Mesendoderm (in vitro differentiated cells): ENCODE data around the gene TMEM239.

Source experiments
- DNase-seq: peaks from one replicate; pipeline ENCODE4 v3.0.0; 2013
- H2AK5ac ChIP-seq: 2 replicates; pipeline ENCODE4 v1.6.1; 2013; ENCODE audit warnings: low read length, inconsistent platforms
- H2BK120ac ChIP-seq: 2 replicates; pipeline ENCODE4 v1.6.1; 2013; ENCODE audit warnings: low read depth, mild to moderate bottlenecking, low read length, moderate library complexity, mixed read lengths
- H2BK15ac ChIP-seq: replicated peaks from 2 replicates; pipeline ENCODE4 v1.6.1; 2013; ENCODE audit warnings: low read depth, mild to moderate bottlenecking, moderate library complexity
- H2BK5ac ChIP-seq: 2 replicates; pipeline ENCODE4 v1.6.1; 2013; ENCODE audit warnings: low read length, inconsistent platforms
- H3K18ac ChIP-seq: 2 replicates; pipeline ENCODE4 v1.6.1; 2013; ENCODE audit warnings: mild to moderate bottlenecking, low read length, mixed read lengths
- H3K23ac ChIP-seq: one replicate; pipeline ENCODE4 v1.6.1; 2013; ENCODE audit warnings: low read length
- H3K27ac ChIP-seq: 2 replicates; pipeline ENCODE4 v1.5.1; 2013; ENCODE audit warnings: low read depth, mild to moderate bottlenecking, inconsistent platforms, low read length, moderate library complexity
- H3K27me3 ChIP-seq: 2 replicates; pipeline ENCODE4 v1.6.1; 2013; ENCODE audit warnings: low read length, control low read depth, mild to moderate bottlenecking, inconsistent platforms; ENCODE audit not compliant: insufficient read depth, poor library complexity
- H3K36me3 ChIP-seq: 2 replicates; pipeline ENCODE4 v1.6.1; 2013; ENCODE audit warnings: low read length, inconsistent platforms; ENCODE audit not compliant: control insufficient read depth, insufficient read depth
- H3K4ac ChIP-seq: one replicate; pipeline ENCODE4 v1.6.1; 2013; ENCODE audit warnings: low read depth, mild to moderate bottlenecking, low read length, moderate library complexity
- H3K4me1 ChIP-seq: 2 replicates; pipeline ENCODE4 v1.6.1; 2013; ENCODE audit warnings: low read depth, low read length, inconsistent platforms; ENCODE audit not compliant: control insufficient read depth
- H3K4me2 ChIP-seq: 2 replicates; pipeline ENCODE4 v1.6.1; 2013; ENCODE audit warnings: low read length
- H3K4me3 ChIP-seq: 2 replicates; pipeline ENCODE4 v1.5.1; 2013; ENCODE audit warnings: mild to moderate bottlenecking, low read length
- H3K56ac ChIP-seq: one replicate; pipeline ENCODE4 v1.6.1; 2013; ENCODE audit warnings: low read length
- H3K79me1 ChIP-seq: 2 replicates; pipeline ENCODE4 v1.6.1; 2013; ENCODE audit warnings: low read length, inconsistent platforms
- H3K79me2 ChIP-seq: 2 replicates; pipeline ENCODE4 v1.6.1; 2013; ENCODE audit warnings: mild to moderate bottlenecking, low read length; ENCODE audit not compliant: control insufficient read depth, insufficient read depth
- H3K9ac ChIP-seq: 2 replicates; pipeline ENCODE4 v1.6.1; 2013; ENCODE audit warnings: low read length, inconsistent platforms
- H4K5ac ChIP-seq: one replicate; pipeline ENCODE4 v1.6.1; 2013; ENCODE audit warnings: low read length
- H4K8ac ChIP-seq: one replicate; pipeline ENCODE4 v1.6.1; 2013; ENCODE audit warnings: low read depth, mild to moderate bottlenecking, control low read depth, low read length, moderate library complexity
- WGBS: extraction: QIAGEN DNeasy Blood & Tissue Kit; methylation state at CpG from one replicate; pipeline ENCODE4 v1.1.7; 2013; ENCODE audit warnings: low lambda C conversion rate, missing lambda C conversion rate; ENCODE audit not compliant: insufficient coverage; ENCODE audit errors: extremely low coverage; 5-methylcytosine and 5-hydroxymethylcytosine counted together

Gene TMEM239

GRCh38 chr20:2797136-2797983 is 18.8 kb upstream of the TMEM239 start:
- no peak overlapping the region for H2AK5ac ChIP-seq
- H2BK120ac ChIP-seq = no peak overlapping the region
- H4K5ac ChIP-seq = no peak overlapping the region
- peaks cover 13% of the 10 kb centered on the region for H3K36me3 ChIP-seq
- no peak overlapping the region for H3K23ac ChIP-seq
- H3K56ac ChIP-seq = no peak overlapping the region
- WGBS = no CpG with 5 or more reads among the region's 16 CpGs
- H3K9ac ChIP-seq = no peak overlapping the region
- no peak for DNase-seq
- H3K27ac ChIP-seq = no peak overlapping the region
- H2BK15ac ChIP-seq = no peak overlapping the region
- H4K8ac ChIP-seq = no peak overlapping the region
- H3K4me2 ChIP-seq = no peak overlapping the region
- H3K18ac ChIP-seq = no peak overlapping the region
- H3K79me1 ChIP-seq = no peaks in the 10 kb centered on the region
- no peak overlapping the region for H3K4ac ChIP-seq
- H3K79me2 ChIP-seq = no peaks in the 10 kb centered on the region
- H3K4me1 ChIP-seq = peaks cover 4% of the 10 kb centered on the region
- peaks cover 7% of the 10 kb centered on the region for H3K27me3 ChIP-seq
- H2BK5ac ChIP-seq = no peak overlapping the region
- H3K4me3 ChIP-seq = no peak overlapping the region

GRCh38 chr20:2798095-2798805 is 17.9 kb upstream of the TMEM239 start:
- Histone ChIP-seq H3K18ac (no peak overlapping the region), H3K4me2 (no peak overlapping the region), H2BK120ac (no peak overlapping the region), H4K8ac (no peak overlapping the region), H3K27ac (no peak overlapping the region), H3K27me3 (peaks cover 13% of the 10 kb centered on the region), H3K79me1 (no peaks in the 10 kb centered on the region), H3K56ac (peak overlapping the region; percentile 25), H3K4me3 (no peak overlapping the region), H3K4me1 (peaks cover 4% of the 10 kb centered on the region), H2BK5ac (no peak overlapping the region), H3K79me2 (no peaks in the 10 kb centered on the region), H4K5ac (no peak overlapping the region), H3K4ac (no peak overlapping the region), H2BK15ac (no peak overlapping the region), H3K36me3 (peaks cover 13% of the 10 kb centered on the region), H3K23ac (no peak overlapping the region), H3K9ac (no peak overlapping the region), H2AK5ac (no peak overlapping the region)
- no peak for DNase-seq
- no CpG with 5 or more reads among the region's 19 CpGs for WGBS

- no peak overlapping the region for H3K4me2 ChIP-seq
- H2BK15ac ChIP-seq = no peak overlapping the region
- no peak overlapping the region for H3K4ac ChIP-seq
- no peak overlapping the region for H4K5ac ChIP-seq
- peaks cover 17% of the 10 kb centered on the region for H3K27me3 ChIP-seq
- no peaks in the 10 kb centered on the region for H3K79me2 ChIP-seq
- no peak overlapping the region for H4K8ac ChIP-seq
- no peaks in the 10 kb centered on the region for H3K79me1 ChIP-seq
- WGBS = no CpG with 5 or more reads among the region's 6 CpGs
- no peak overlapping the region for H3K18ac ChIP-seq
- H3K27ac ChIP-seq = no peak overlapping the region
- peak overlapping the region; percentile 97 for H3K56ac ChIP-seq
- DNase-seq = peak; percentile 84
- peaks cover 4% of the 10 kb centered on the region for H3K4me1 ChIP-seq
- H2BK120ac ChIP-seq = no peak overlapping the region
- no peak overlapping the region for H3K4me3 ChIP-seq
- no peak overlapping the region for H3K23ac ChIP-seq
- H3K9ac ChIP-seq = peak overlapping the region; percentile 75
- H2BK5ac ChIP-seq = no peak overlapping the region
- H3K36me3 ChIP-seq = peaks cover 13% of the 10 kb centered on the region
- no peak overlapping the region for H2AK5ac ChIP-seq
Observed at GRCh38 chr20:2798814-2799213, 17.4 kb upstream of the TMEM239 start.

GRCh38 chr20:2799271-2799670 is 16.9 kb upstream of the TMEM239 start:
- no CpG with 5 or more reads among the region's 9 CpGs for WGBS
- Histone ChIP-seq H3K18ac (no peak overlapping the region), H3K23ac (no peak overlapping the region), H3K79me1 (no peaks in the 10 kb centered on the region), H3K4me1 (peaks cover 4% of the 10 kb centered on the region), H3K27ac (peak overlapping the region; percentile 22), H3K9ac (peak overlapping the region; percentile 75), H3K4me3 (peak overlapping the region; percentile 63), H4K8ac (no peak overlapping the region), H2AK5ac (no peak overlapping the region), H2BK120ac (no peak overlapping the region), H4K5ac (no peak overlapping the region), H3K79me2 (no peaks in the 10 kb centered on the region), H2BK5ac (no peak overlapping the region), H3K4me2 (peak overlapping the region; percentile 52), H3K27me3 (peaks cover 22% of the 10 kb centered on the region), H3K36me3 (peaks cover 13% of the 10 kb centered on the region), H3K56ac (peak overlapping the region; percentile 97), H3K4ac (no peak overlapping the region), H2BK15ac (no peak overlapping the region)
- no peak for DNase-seq

GRCh38 chr20:2799688-2800520 is 16.3 kb upstream of the TMEM239 start:
- Histone ChIP-seq H3K79me1 (no peaks in the 10 kb centered on the region), H3K79me2 (no peaks in the 10 kb centered on the region), H3K4me1 (peaks cover 4% of the 10 kb centered on the region), H3K4me3 (peak overlapping the region; percentile 63), H3K27me3 (peaks cover 28% of the 10 kb centered on the region), H3K23ac (peak overlapping the region; percentile 25), H2BK15ac (no peak overlapping the region), H4K5ac (no peak overlapping the region), H3K56ac (peak overlapping the region; percentile 97), H3K9ac (peak overlapping the region; percentile 75), H4K8ac (no peak overlapping the region), H2AK5ac (no peak overlapping the region), H3K27ac (no peak overlapping the region), H3K4ac (no peak overlapping the region), H2BK5ac (no peak overlapping the region), H3K36me3 (peaks cover 13% of the 10 kb centered on the region), H3K18ac (no peak overlapping the region), H3K4me2 (peak overlapping the region; percentile 52), H2BK120ac (no peak overlapping the region)
- DNase-seq = peak; percentile 65
- whole genome bisulfite sequencing = no CpG with 5 or more reads among the region's 61 CpGs
